GM06990 (cell line): ENCODE measurements around the gene CDX1.

Experiments used
- DNase-seq: peaks from one replicate; pipeline ENCODE4 v3.0.0-alpha.2; 2011; ENCODE audit not compliant: insufficient read length; ENCODE audit errors: extremely low read depth
- H3K27me3 ChIP-seq: replicated peaks from 2 replicates; pipeline ENCODE4 v1.6.0; 2011; ENCODE audit warnings: low read length; ENCODE audit not compliant: control insufficient read depth, insufficient read depth
- H3K36me3 ChIP-seq: 2 replicates; pipeline ENCODE4 v1.5.1; 2011; ENCODE audit warnings: low read length; ENCODE audit not compliant: control insufficient read depth, insufficient read depth
- H3K4me3 ChIP-seq: replicated peaks from 2 replicates; pipeline ENCODE4 v1.5.1; 2011; ENCODE audit warnings: low read depth, mild to moderate bottlenecking, control low read depth, low read length
- CTCF ChIP-seq: IDR thresholded peaks from 2 replicates; pipeline ENCODE4 v1.5.1; 2011; ENCODE audit warnings: low read length, control low read depth, mild to moderate bottlenecking, inconsistent platforms; ENCODE audit not compliant: insufficient read depth, poor library complexity, severe bottlenecking

Gene CDX1

DNA sequence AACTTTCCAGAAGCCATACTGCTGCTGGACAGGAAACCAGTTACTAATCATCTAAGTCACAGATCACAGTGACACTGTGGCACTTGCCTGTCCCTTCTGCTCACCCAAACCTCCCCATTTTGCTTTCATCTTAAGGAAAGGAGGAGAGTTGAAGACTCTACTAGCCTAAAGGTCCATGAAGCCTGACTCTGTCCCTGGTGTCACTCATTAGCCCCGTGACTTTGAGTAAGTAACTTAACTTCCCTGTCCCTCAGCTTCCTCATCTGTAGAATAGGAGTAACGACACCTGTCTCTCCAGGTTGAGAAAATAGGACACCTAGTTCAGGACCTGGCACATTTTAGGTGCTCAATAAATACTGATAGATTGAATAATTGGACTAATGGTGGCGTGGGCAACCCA lies 22.7 kb downstream of the CDX1 start:
- TF ChIP-seq CTCF, result no peak
- Histone ChIP-seq H3K36me3 (no peaks in the 10 kb centered on the region), H3K4me3 (no peak overlapping the region), H3K27me3 (peaks cover 1% of the 10 kb centered on the region)
- no peak for DNase-seq

DNA sequence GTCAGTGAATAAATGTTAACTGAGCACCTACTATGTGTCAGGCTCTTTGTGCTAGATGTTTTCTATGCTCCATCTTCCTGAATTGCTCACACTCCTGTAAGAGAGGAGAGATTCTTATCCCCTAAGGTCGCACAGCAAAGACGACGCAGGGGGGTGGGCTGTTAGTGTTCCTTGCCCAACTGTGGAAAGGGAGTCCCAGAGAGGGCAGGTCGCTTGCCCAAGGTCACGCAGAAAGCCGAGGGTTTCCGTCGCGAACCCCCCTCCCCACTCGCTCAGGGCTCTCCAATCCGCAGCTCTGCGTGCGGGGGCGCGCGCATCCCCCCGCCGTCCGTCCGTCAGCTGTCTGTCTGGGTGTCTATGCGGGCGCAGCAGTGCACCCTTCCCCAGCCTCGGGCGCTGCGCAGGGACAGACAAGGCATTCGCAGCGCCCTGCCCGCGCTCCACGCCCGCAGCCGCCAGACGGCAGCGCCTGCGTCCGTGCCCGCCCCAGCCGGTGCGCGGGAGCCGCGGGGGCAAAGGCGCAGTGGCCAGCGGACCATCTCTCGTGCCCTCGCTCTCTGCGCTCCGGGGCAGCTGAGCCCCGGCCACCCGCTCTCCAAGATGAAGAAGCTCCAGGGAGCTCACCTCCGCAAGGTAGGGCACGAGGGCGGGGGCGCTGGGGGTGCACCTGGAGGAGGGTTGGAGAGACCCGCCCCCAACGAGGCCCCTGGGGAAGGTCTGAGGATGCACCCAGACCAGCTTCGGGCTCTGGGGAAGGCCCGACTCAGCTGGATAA lies 23.3 kb downstream of the CDX1 start, which contains the start of gene SLC6A7:
TSS of gene SLC6A7 (plus strand) at position 335 of the 775 bp plus-strand sequence. CDS start at position 601, 266 bp downstream.
- no peak for TF ChIP-seq CTCF
- H3K4me3 ChIP-seq, result no peak within 1 kb of the TSS
- peaks cover 1% of the 10 kb centered on the region for H3K27me3 ChIP-seq
- no peak for DNase-seq
- no peaks in the 10 kb centered on the region for H3K36me3 ChIP-seq

DNA sequence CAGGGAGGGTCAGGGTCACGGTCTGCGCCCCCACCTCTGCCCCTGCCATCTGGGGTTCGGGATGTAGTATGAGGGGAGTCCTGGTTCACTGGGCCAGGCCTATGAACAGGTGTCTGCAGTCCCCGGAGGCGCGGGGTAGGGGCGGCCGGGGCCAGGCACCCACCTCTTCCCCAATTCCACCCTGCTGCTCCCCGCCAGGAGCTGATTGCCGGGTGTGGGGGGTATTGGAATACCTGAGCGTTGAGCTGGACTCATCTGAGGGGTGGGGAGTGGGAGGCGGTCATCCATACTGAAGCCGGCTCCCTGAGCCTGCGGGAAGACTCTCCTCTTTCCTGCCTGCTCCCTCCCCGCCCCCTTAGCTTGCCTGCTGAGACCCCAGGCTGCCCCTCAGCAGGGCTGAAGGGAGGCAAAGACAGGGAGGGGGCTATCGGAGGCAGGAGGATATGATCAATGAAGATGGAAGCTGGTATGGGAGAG lies 24.0 kb downstream of the CDX1 start:
- TF ChIP-seq CTCF, result no peak
- Histone ChIP-seq H3K27me3 (peaks cover 1% of the 10 kb centered on the region), H3K4me3 (no peak overlapping the region), H3K36me3 (no peaks in the 10 kb centered on the region)
- no peak for DNase-seq

DNA sequence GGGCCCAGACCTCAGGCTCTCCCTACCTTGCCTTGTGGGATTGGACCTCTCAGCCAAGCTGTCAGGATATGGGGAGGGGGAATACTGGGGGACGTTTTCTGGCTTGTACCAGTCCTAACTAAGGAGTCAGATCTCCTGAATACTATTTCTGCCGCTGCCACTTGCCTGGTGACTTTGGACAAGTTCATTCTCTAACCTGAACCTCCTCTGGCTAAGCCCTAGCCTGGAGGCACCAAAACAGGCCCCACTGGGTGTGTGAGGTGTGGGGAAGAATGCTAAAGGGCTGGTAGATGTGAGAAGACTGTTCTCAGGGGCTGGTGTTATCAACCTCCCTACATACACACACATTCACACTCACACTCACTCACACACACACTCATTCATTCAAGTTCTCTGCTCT lies 24.4 kb downstream of the CDX1 start:
- H3K4me3 ChIP-seq, result no peak overlapping the region
- TF ChIP-seq CTCF, result no peak
- peaks cover 1% of the 10 kb centered on the region for H3K27me3 ChIP-seq
- no peaks in the 10 kb centered on the region for H3K36me3 ChIP-seq
- DNase-seq, result no peak

DNA sequence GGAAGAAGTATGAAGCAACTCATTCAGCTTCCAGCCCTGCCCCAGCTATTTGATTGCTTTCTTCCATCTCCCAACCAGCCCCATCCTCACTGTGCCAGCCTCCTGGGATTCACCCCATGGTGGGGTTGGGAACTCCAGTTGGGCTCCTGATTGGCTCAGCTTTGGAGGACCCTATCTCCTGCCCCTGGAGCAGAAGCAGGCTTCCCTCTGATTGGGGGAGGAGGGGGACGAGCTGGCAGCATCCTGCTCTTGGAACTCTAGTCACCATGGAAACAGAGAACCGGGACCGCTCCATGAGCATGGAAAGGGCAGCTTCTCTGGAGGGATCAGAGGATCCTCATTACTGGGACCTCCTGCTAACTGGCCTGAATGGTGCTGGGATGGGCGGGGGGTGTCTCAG lies 25.9 kb downstream of the CDX1 start:
- H3K27me3 ChIP-seq, result peaks cover 4% of the 10 kb centered on the region

More for the DNA sequence above, 25.9 kb downstream of the CDX1 start:
- Histone ChIP-seq H3K4me3 (no peak overlapping the region), H3K36me3 (no peaks in the 10 kb centered on the region)
- no peak for DNase-seq
- no peak for TF ChIP-seq CTCF
